ENCODE measurements around the gene TSEN54.

Gene TSEN54

DNA sequence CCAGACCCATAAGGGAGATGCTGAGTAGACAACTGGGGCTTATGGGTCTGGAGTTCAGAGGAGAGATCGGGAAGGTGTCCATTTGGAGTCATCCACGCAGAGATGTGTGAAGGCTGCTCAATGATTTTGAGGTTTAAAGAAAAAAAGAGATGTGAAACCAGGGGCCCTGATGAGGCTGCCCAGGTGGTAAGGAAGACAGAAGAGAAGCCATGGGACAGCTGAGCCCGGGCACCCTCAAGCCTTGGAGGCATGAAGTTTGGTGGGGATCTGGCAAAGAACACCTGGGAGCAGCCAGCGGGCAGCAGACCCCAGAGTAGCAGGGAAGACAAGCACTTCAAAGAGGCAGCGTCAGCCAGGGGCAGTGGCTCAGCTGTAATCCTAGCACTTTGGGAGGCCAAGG lies 50.5 kb downstream of the TSEN54 start:
- DNase-seq = no peak

DNA sequence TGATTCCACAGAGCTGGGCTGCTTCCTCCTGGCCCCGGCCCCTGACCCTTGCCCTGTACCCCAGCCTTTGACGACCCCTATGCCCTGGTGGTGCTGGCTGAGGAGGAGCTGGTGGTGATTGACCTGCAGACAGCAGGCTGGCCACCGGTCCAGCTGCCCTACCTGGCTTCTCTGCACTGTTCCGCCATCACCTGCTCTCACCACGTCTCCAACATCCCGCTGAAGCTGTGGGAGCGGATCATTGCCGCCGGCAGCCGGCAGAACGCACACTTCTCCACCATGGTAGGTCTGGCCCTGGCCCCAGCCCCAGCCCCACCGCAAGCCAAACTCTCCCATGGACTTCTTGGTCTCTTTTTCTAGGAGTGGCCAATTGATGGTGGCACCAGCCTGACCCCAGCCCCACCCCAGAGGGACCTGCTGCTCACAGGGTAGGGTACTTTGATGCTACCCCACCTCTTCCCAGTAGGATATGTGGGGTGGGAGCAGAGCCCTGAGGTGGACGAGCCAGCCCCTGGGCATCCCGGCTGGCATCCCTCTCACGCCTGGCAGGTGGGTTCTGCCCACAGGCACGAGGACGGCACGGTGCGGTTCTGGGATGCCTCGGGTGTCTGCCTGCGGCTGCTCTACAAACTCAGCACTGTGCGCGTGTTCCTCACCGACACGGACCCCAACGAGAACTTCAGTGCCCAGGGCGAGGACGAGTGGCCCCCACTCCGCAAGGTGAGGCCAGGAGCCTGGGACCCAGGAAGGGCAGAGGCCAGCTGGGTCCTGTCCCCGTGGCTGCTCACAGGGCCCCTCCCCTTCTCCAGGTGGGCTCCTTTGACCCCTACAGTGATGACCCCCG lies 52.3 kb downstream of the TSEN54 start:
- no peak for DNase-seq

DNA sequence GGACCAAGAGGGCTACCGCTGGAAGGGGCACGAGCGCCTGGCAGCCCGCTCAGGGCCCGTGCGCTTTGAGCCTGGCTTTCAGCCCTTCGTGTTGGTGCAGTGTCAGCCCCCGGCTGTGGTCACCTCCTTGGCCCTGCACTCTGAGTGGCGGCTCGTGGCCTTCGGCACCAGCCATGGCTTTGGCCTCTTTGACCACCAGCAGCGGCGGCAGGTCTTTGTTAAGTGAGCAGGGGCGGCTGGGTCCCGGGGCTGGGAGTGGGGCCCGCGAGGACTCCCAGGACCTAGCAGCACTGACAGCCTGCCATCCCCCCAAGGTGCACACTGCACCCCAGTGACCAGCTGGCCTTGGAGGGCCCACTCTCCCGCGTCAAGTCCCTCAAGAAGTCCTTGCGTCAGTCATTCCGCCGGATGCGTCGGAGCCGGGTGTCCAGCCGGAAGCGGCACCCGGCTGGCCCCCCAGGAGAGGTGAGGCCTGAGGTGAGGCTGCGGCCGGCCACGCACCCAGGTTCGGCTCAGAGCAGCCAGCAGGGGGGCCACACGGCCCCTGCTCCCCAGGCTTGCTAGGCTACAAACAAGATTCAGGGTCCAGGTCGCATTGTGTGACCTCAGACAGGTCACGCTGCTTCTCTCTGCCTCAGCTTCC lies 53.8 kb downstream of the TSEN54 start:
- no peak for DNase-seq

DNA sequence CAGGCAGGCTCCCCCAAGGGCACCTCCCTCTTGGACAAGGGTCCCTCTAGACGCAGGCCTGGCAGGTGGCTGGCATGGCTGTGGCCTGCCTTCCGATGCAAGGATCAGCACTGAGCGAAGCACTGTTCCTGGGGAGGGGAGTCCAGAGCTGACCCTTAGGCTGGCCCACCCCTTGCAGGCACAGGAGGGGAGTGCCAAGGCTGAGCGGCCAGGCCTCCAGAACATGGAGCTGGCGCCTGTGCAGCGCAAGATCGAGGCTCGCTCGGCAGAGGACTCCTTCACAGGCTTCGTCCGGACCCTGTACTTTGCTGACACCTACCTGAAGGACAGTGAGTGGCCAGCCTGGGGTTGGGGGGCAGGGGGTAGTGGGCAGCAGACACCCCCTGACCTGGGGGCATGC lies 54.4 kb downstream of the TSEN54 start:
- DNase-seq = no peak

DNA sequence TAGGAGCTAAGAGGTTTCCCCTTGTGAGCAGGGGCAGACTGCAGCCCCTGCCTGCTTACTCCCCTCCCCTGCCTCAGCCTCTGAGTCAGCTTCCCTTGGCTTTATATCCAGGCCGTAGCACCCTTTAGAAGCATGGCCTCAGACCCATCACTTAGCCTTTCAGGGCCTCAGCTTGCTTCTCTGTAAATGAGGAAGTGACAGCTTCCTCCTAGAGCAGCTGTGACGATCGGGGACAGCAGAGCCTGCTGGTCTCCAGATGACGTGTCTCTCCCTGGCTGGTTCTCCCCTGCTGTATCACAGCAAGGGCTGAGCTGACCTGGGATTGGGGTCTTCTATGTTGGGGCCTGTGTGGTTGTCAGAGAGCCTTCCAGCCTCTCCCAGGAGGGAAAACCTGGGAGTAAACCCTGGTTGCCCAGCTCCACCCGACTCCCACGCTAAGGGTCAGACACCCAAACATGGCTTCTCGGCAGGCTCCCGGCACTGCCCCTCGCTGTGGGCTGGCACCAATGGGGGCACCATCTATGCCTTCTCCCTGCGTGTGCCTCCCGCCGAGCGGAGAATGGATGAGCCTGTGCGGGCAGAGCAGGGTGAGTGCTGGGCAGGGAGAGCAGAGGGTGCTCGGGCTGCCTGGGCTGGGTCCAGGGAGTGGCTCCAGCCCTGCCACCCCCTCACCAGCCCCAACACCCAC lies 55.0 kb downstream of the TSEN54 start:
- no peak for DNase-seq

DNA sequence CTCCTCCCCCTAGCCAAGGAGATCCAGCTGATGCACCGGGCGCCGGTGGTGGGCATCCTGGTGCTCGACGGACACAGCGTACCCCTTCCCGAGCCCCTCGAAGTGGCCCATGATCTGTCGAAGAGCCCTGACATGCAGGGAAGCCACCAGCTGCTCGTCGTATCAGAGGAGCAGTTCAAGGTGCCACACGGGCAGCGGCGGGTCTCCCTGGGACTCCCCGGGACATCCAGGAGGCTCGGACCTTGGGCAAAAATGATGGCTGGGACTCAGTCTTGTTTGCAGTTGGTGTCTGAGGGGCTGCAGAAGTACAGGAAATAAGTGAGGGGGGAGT lies 55.5 kb downstream of the TSEN54 start:
- DNase-seq = no peak

DNA sequence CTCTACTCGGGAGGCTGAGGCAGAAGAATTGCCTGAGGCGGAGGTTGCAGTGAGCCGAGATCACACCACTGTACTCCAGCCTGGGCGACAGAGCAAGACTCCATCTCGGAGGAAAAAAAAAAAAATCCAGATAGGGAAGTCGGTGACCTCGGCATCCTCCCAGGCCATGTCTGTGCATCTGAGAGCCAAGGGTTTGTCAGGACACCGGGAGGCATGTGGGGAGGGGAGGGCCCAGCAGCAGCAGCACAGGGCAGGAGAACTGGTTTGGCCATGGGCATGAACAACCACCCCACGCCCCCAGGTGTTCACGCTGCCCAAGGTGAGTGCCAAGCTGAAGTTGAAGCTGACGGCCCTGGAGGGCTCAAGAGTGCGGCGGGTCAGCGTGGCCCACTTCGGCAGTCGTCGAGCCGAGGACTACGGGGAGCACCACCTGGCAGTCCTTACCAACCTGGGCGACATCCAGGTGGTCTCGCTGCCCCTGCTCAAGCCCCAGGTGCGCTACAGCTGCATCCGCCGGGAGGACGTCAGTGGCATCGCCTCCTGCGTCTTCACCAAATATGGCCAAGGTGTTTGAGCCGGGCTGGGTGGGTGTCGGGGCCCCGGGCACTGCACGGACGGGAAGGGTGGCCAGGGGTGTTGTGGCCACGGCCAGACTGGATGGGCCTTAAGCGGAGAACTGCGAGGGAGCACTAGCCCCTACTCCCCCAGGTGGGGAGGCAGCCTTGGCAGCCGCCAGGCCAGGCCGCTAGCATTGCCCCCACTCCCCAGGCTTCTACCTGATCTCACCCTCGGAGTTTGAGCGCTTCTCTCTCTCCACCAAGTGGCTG lies 56.6 kb downstream of the TSEN54 start:
- no peak for DNase-seq

DNA sequence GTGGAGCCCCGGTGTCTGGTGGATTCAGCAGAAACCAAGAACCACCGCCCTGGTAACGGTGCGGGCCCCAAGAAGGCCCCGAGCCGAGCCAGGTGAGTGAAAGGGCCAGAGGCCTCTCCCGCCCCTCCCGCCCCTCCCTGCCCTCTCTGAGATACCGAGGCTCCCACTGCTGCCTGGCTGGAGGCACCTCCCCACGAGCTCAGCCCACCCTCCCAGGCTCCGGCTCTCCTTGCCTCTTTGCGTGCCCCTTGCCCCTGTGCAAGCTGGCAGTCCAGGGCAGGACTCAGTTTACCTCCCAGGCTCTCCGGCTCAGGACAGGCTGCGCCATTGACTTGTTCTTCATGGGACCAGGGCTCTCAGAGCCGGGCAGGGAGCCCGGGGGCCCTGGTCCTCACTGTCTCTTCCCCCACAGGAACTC lies 57.2 kb downstream of the TSEN54 start:
- no peak for DNase-seq

DNA sequence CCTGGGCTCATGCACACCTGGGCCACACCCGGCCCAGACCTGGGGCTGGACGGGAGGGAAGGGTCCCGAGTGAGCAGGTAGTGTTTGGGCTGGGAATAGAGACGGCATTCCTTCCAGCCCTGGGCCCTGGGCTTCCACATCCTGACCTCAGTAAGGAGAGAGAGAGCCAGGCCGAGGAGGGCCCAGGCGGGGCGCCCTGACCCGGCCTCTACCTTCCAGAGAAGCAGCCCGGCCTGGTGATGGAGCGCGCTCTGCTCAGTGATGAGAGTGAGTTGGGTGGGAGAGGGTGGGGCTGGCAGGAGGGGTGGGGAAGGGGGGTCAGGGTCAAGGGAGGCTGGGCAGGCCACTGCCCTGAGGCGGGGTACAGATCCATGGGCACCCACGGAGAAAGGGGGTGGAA lies 57.7 kb downstream of the TSEN54 start:
- no peak for DNase-seq

Measured in activated T-cell treated with anti-CD3 and anti-CD28 coated beads for 4 hours (primary cell).